Testis (tissue), 3 donors: ENCODE measurements around the gene LRRC17. TPM values are rescaled to one million over a fixed set of nuclear protein-coding genes. Genes with fewer than 3 reads are reported as not detected.
A peak's percentile ranks its signal among the peaks of the same experiment; 100 is the strongest.
"Not testable (repeated sequence)": the region's sequence is repeated elsewhere in the genome, so short reads cannot be mapped to it uniquely, and the experiment has no call there.

ENCODE experiments used
- DNase-seq: peaks from one replicate; pipeline ENCODE4 v3.0.0-alpha.2; 2019
- H3K27ac ChIP-seq, 2 donors: fragments of 200-600 bp; sonication (generic); one replicate each; pipeline ENCODE4 v1.5.1; 2019
- H3K27me3 ChIP-seq: fragments of 200-600 bp; sonication (generic); one replicate; pipeline ENCODE4 v1.5.1; 2019
- H3K36me3 ChIP-seq: fragments of 200-600 bp; sonication (generic); one replicate; pipeline ENCODE4 v1.5.1; 2017; ENCODE audit warnings: low read depth; ENCODE audit errors: missing control alignments
- H3K4me1 ChIP-seq: fragments of 200-600 bp; sonication (generic); one replicate; pipeline ENCODE4 v1.5.1; 2019
- H3K4me3 ChIP-seq, 2 donors: fragments of 200-600 bp; sonication (generic); one replicate each; pipeline ENCODE4 v1.5.1; 2017 to 2019
- H3K9me3 ChIP-seq: fragments of 200-600 bp; sonication (generic); one replicate; pipeline ENCODE4 v1.5.1; 2017
- CTCF ChIP-seq, 3 experiments: fragments of 450-650 bp in 2 of 3; fragments of 200-600 bp in 1 of 3; sonication (generic) in 1 of 3; IDR thresholded peaks; one replicate each; pipeline ENCODE4 v1.5.1; 2016 to 2019; ENCODE audit warnings: antibody characterized with exemption in 3 of 3, mild to moderate bottlenecking in 2 of 3, moderate library complexity in 1 of 3
- POLR2A ChIP-seq: fragments of 450-650 bp; IDR thresholded peaks from one replicate; pipeline ENCODE4 v1.6.1; 2017; ENCODE audit warnings: antibody characterized with exemption, mild to moderate bottlenecking, moderate library complexity
- WGBS, 2 donors: methylation state at CpG; one replicate each; pipeline ENCODE4 v1.1.5; 2018; 5-methylcytosine and 5-hydroxymethylcytosine counted together
- intact Hi-C: fragments of 100-400 bp; cut with DNase I; formaldehyde crosslinking; loops from one replicate; pipeline ENCODE4 v1.15.1; 2023; ENCODE audit warnings: low total_unique reads
- polyA plus RNA-seq: library from polyadenylated mRNA; stranded (reverse); fragments of 350-450 nt; fragmentation: Illumina TruSeq; extraction: RNeasy Lipid Tissue Mini Kit (QIAGEN cat#74804); gene quantifications from one replicate; pipeline ENCODE4 v1.2.3, GENCODE V29; 2014; ENCODE audit warnings: low read depth, low replicate concordance; ENCODE audit not compliant: insufficient read depth
- total RNA-seq, 2 donors: library from RNA; depleted of rRNA; stranded (reverse); fragments of >200 nt; gene quantifications; one replicate each; pipeline ENCODE4 v1.2.3, GENCODE V29; 2016

LRRC17 gene
- total and polyA plus RNA-seq, 3 donors from 2014 or later = 5.8 to 9.7 (median 8.2) TPM

- 83 to 87% methylated on average over 8 of the region's 8 CpGs for WGBS, 2 donors
- TF ChIP-seq POLR2A = no peak
- TF ChIP-seq CTCF (IDR thresholded peaks at IDR 0.05) = no peak
- intact Hi-C loops = no loop called here
- H3K4me3 ChIP-seq = no peak overlapping the region
- H3K27ac ChIP-seq = no peak overlapping the region
- no peaks in the 10 kb centered on the region for H3K27me3 ChIP-seq
- no peaks in the 10 kb centered on the region for H3K36me3 ChIP-seq
- no peaks in the 10 kb centered on the region for H3K9me3 ChIP-seq
- no peak for DNase-seq
- no peaks in the 10 kb centered on the region for H3K4me1 ChIP-seq
Measured at GRCh38 chr7:102975854-102976253, 63.1 kb downstream of the LRRC17 start.

GRCh38 chr7:102976493-102976892 is 63.7 kb downstream of the LRRC17 start:
- no peaks in the 10 kb centered on the region for H3K4me1 ChIP-seq
- intact Hi-C loops = no loop called here
- no peaks in the 10 kb centered on the region for H3K9me3 ChIP-seq
- TF ChIP-seq CTCF (IDR thresholded peaks at IDR 0.05) (no peak), POLR2A (no peak)
- H3K4me3 ChIP-seq = no peak overlapping the region
- DNase-seq = no peak
- H3K27me3 ChIP-seq = no peaks in the 10 kb centered on the region
- WGBS, 2 donors = 89 to 90% methylated on average over 8 of the region's 8 CpGs
- H3K36me3 ChIP-seq = no peaks in the 10 kb centered on the region
- no peak overlapping the region for H3K27ac ChIP-seq

GRCh38 chr7:102977586-102977985 is 64.8 kb downstream of the LRRC17 start:
- 75 to 87% methylated on average over 4 of the region's 4 CpGs for WGBS, 2 donors
- intact Hi-C loops, H3K27me3 ChIP-seq, H3K36me3 ChIP-seq, H3K4me3 ChIP-seq, H3K9me3 ChIP-seq, H3K4me1 ChIP-seq, H3K27ac ChIP-seq, DNase-seq: not testable (repeated sequence)

- Histone ChIP-seq H3K27ac (no peak overlapping the region), H3K4me1 (no peaks in the 10 kb centered on the region), H3K4me3 (no peak overlapping the region), H3K36me3 (no peaks in the 10 kb centered on the region), H3K27me3 (no peaks in the 10 kb centered on the region), H3K9me3 (no peaks in the 10 kb centered on the region)
- TF ChIP-seq POLR2A (no peak), CTCF (IDR thresholded peaks at IDR 0.05) (no peak)
- intact Hi-C loops = no loop called here
- peak; percentile 67 for DNase-seq
- WGBS, 2 donors = 63 to 77% methylated on average over 6 of the region's 6 CpGs
Measured at GRCh38 chr7:102978284-102978683, 65.5 kb downstream of the LRRC17 start.

GRCh38 chr7:102979670-102980069 is 66.9 kb downstream of the LRRC17 start:
- DNase-seq = no peak
- Histone ChIP-seq H3K36me3 (no peaks in the 10 kb centered on the region), H3K4me3 (no peak overlapping the region), H3K4me1 (no peaks in the 10 kb centered on the region), H3K27ac (no peak overlapping the region), H3K27me3 (no peaks in the 10 kb centered on the region), H3K9me3 (no peaks in the 10 kb centered on the region)
- intact Hi-C loops = no loop called here
- TF ChIP-seq POLR2A (no peak), CTCF (IDR thresholded peaks at IDR 0.05) (no peak)
